ENCODE data around the gene ITGB7.
"Not testable (repeated sequence)": the region's sequence is repeated elsewhere in the genome, so short reads cannot be mapped to it uniquely, and the experiment has no call there.

The ITGB7 gene

GRCh38 chr12:53176750-53177149 lies 30.3 kb downstream of the ITGB7 start:
- DNase-seq, result no peak

GRCh38 chr12:53174881-53175491 lies 32.1 kb downstream of the ITGB7 start:
- DNase-seq, result peak; percentile 95

GRCh38 chr12:53173085-53173715 lies 33.9 kb downstream of the ITGB7 start:
- no peak for DNase-seq

- no peak for DNase-seq
These were observed 34.7 kb downstream of the ITGB7 start for GRCh38 chr12:53172352-53172751.

GRCh38 chr12:53171725-53172329 lies 35.2 kb downstream of the ITGB7 start:
- DNase-seq, result peak; percentile 25

GRCh38 chr12:53170876-53171724 lies 36.0 kb downstream of the ITGB7 start:
- no peak for DNase-seq

- DNase-seq, result no peak
These were observed 36.8 kb downstream of the ITGB7 start for GRCh38 chr12:53170215-53170614.

- no peak for DNase-seq
These were observed 37.4 kb downstream of the ITGB7 start for GRCh38 chr12:53169644-53170043.

DNA sequence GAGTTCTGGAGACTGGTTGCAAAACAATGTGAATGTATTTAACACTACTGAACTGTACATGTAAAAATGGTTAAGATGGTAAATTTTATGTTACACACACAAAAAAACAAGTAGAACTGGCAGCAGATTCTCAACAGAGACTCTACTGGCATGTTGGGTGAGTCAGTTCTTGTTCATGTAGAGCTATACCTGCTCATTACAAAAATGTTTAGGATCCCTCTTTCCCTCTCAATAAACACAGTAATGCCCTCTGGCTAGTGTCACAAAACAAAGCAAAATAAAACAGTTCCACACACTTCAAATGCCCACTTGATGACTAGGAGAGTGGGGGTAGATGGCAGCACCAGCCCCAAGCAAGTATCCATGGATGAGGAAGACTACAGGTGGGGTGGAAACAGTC lies 40.2 kb downstream of the ITGB7 start:
- DNase-seq, result no peak

DNA sequence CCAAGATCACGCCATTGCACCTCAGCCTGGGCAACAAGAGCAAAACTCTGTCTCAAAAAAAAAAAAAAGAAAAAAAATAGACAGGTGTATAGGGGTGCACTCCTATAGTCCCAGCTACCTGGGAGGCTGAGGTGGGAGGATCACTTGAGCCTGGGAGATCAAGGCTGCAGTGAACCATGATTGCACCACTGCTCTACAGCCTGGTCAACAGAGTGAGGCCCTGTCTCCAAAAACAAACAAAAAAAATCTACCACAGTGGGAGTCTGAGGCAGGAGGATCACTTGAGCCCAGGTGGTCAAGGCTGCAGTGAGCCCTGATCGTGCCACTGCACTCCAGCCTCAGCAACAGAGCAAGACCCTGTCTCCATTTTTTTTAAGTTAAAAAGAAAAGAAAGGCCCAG lies 44.0 kb downstream of the ITGB7 start:
- not testable (repeated sequence) for DNase-seq

DNA sequence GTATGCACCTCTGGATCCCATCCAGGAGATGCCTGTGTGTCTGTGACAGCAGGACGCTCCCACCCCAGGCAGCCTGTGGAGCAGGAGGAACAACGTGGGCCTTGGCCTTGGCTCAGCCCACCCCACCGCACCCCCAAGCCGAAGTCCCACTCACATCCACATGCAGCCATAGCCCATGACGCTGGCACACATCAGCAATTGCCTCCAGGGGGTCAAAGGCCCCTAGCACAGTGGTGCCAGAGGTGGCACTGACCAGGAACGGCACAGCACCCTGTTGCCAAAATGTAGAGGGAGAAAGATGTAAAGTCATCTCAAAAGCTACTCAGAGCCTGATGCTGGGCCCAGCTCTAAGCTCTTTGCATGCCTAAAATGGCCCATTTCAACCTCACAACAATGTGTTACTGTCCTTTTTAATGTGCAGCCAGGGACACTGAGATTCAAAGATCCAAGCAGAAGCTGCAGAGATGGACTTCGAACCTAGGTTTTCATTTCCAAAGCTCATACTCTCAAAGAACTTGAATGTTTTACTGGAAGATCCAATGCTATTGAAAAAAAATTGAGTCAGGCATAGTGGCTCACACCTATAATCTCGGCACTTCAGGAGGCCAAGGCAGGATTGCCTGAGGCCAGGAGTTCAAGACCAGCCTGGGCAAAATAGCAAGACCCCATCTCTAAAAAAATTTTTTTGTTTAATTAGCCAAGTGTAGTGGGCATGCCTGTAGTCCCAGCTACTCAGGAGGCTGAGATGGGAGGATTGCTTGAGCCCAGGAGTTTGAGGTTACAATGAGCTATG lies 45.7 kb downstream of the ITGB7 start:
- DNase-seq, result no peak

DNA sequence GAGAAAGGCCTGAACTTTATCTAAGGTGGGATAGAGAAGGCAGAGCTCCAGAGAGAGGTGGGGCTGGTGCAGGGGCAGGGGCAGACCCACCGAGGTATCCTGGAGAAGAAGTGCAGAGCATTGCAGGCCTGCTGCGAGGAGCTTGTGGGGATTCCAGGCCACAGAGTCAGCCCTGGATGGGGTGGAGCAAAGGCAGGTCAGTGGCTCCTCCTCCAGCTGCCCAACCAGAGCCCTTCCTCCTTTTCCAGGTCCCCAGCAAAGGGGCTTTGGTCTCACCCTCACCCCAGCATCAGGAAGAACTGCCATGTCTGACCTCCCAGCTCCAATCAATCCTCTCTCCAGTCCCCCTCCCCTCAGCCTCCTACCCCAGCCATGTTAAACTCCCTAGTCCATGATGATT lies 46.4 kb downstream of the ITGB7 start:
- no peak for DNase-seq

GRCh38 chr12:53160000-53160399 lies 47.1 kb downstream of the ITGB7 start:
- DNase-seq, result no peak

DNA sequence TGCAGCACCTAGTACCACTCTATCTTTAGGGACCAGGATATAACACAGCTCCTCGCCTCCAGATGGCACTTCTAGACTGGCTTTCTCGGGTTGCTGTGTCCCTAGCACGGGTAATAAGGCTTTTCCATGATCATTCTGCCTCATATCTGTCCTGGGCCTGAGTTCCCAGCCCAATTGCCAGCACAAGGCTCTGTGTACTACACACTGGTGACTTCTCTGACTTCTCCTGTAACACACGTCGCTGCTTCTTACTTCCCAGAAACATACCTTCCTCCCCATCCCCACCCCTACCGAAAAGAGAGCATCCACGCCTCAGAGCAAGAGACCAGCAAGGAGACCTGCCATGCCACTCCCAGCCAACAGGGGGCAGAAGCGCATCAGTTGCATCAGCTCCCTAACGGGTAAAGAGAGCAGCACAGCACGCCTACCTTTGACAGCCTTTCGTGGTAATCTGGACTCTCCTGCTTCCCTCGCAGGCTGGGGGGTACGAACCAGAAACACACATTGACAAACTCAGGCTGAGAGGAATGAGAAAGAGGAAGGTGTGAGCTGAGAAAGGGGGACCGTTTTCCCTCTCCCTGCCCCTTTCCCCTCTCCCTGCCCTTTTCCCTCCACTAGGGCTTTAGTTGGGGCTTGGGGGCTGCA lies 47.7 kb downstream of the ITGB7 start:
- peak; percentile 81 for DNase-seq

GRCh38 chr12:53152390-53152789 lies 54.7 kb downstream of the ITGB7 start:
- no peak for DNase-seq

GRCh38 chr12:53151039-53151438 lies 56.0 kb downstream of the ITGB7 start:
- no peak for DNase-seq

GRCh38 chr12:53147653-53148052 lies 59.4 kb downstream of the ITGB7 start:
- no peak for DNase-seq

DNA sequence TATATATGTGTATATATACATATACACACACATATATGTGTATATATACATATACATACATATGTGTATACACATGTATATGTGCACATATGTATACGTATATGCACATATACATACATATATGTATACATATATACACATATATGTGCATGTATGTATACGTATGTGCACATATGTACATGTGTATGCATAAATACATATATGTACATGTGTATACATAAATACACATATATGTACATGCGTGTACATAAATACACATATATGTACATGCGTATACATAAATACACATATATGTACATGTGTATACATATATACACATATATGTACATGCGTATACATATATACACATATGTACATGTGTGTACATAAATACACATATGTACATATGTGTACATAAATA lies 59.9 kb downstream of the ITGB7 start:
- DNase-seq, result no peak

DNA sequence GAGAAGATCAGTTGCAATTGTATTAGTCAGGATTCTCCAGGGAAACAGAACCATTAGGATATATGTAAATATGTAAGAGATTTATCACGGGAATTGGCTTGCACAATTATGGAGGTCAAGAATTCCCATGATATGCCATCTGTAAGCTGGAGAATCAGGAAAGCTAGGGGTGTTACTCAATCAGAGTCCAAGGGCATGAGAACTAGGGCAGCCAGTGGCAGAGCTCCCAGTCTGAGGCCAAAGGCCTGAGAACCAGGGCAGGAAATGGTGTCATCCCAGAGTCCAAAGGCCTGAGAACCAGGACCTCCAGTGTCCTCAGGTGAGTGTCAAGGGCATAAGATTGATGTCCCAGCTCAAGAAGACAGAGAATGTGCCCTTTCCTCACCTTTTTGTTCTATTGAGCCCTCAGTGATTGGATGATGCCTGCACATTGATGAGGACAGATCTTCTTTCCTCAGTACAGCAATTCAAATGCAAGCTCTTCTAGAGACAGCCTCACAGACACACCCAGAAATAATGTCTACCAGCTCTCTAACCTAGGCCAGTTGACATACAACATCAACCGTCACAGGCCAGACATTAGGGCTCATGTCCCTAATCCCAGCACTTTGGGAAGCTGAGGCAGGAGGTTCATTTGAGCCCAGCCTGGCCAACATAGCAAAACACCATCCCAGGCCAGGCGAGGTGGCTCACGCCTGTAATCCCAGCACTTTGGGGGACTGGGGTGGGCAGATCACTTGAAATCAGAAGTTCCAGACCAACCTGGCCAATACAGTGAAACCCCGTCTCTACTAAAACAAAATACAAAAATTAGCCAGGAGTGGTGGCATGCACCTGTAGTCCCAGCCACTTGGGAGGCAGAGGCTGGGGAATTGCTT lies 61.4 kb downstream of the ITGB7 start:
- no peak for DNase-seq

DNA sequence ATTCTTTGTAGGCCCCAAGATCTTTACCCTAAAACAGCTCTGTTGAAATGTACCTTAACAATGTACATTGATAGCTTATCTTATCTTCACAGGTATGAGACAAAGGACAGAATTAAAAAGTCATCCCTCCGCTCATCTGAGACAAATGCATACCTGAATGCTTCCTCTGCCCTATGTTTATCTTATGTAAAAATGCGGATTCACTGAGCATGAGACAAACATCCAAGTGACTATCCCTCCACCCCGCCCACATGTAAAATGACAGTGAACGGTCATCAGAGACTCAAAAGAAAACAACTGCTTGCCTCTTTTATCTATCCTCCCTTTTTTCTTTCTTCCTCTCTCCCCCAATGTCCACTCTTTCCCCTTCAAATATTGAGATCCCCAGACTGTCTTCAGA lies 63.7 kb downstream of the ITGB7 start:
- no peak for DNase-seq
